Activated CD4-positive, CD25-positive, alpha-beta regulatory T cell treated with anti-CD3 and anti-CD28 coated beads, Interleukin-2, amount 50 U/mL, for 72 hours (primary cell): ENCODE results near the gene LDHAL6B.
"Not testable (repeated sequence)": the region's sequence is repeated elsewhere in the genome, so short reads cannot be mapped to it uniquely, and the experiment has no call there.

ENCODE experiments used
- DNase-seq: peaks from one replicate; pipeline ENCODE4 v3.0.0; 2021

The LDHAL6B gene

GRCh38 chr15:59206623-59207183 is at the start of gene LDHAL6B:
TSS of gene LDHAL6B (plus strand) at chr15:59206843. CDS start at chr15:59206941, 98 bp downstream.
- DNase-seq = no peak

DNA sequence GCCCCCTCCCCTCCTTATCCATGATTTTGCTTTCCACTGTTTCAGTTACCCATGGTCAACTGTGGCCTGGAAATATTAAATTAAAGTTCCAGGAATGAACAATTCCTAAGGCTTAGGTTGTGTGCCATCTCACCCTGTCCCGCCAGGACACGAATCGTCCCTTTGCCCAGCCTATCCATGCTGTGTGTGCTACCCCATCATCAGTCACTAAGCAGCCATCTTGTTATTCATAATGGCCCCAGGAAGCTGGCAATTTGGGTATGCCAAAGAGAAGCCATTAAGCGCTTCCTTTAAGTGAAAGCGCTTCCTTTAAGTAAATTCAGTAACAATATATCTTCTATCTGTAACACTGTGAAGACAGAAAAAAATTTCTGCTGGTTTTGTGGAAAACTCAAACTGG is 49.2 kb upstream of the LDHAL6B start:
- DNase-seq = no peak

- no peak for DNase-seq
These were observed 48.6 kb upstream of the LDHAL6B start for GRCh38 chr15:59157840-59158700.

DNA sequence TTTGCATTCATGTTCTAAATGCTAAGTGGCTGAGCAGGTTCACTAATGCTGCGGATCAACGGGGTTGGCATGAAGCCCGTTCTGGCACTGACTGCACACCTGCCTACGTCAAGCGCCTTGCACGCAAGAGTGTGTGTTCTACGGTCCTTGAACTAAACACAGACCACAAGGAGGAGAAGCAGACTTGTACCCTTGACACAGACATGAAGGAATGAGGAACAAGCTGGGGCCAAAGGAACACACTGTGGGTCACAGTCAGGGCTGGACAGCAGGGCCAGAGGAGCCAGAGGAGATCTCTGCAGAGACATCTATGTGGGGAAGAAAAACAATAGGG is 48.0 kb upstream of the LDHAL6B start:
- DNase-seq = no peak

DNA sequence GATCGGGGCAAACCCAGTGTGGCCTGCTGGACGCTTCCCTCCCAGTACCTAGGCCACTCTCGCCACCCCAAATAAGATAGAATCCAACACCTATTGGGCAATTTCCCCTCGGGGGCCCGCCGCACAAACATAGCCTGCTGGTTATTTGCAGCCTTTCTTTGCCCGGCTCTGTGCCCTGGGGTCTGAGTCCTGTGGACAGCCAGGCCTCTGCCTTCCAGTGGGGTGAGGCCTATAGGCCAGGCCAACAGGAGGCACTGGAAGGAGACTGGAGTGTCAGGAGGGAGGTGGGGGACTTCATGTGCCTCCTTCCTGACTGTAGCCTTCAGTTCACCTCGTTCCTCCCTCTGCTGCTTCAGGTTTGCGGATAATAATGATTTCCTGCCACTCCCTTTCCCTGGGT is 47.4 kb upstream of the LDHAL6B start:
- DNase-seq = no peak

DNA sequence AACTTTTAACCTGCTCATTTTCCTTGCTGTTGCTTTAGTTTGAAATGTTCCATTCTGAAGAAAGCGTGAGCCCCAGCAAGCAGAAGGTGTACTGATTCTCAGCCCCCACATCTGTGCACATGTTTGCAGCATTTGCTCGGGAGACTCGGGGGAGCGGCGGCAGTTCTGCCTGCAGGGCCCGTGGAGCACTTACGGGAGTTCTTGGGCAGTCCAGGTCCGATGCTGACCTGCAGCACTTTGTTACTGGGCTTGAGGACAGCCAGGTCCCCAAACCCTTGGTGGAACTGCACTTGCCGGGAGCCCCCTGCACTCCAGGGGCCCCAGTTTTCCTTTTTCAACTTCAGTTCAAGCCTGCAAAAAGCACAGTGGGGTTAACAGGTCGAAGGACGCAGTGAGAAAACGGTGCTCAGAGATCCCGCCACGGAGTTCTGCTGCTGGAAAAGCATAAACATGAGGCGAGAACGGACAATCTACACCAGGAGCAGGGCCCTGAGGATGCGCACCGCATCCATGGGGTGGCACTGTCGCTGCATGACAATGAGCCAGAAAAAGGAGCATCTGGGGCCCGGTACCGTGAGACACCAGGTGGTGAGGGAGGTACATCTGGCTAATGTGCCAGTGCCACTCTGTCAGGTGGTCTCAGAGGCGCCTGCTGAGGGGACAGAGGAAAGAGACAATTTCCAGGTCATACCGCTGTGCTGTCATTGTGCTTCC is 45.6 kb upstream of the LDHAL6B start:
- DNase-seq = no peak

GRCh38 chr15:59162080-59162479 is 44.6 kb upstream of the LDHAL6B start:
- not testable (repeated sequence) for DNase-seq

GRCh38 chr15:59165726-59166125 is 40.9 kb upstream of the LDHAL6B start:
- DNase-seq = no peak

- DNase-seq = no peak
These were observed 40.5 kb upstream of the LDHAL6B start for GRCh38 chr15:59166166-59166565.

GRCh38 chr15:59166601-59167265 is 39.9 kb upstream of the LDHAL6B start:
- no peak for DNase-seq

DNA sequence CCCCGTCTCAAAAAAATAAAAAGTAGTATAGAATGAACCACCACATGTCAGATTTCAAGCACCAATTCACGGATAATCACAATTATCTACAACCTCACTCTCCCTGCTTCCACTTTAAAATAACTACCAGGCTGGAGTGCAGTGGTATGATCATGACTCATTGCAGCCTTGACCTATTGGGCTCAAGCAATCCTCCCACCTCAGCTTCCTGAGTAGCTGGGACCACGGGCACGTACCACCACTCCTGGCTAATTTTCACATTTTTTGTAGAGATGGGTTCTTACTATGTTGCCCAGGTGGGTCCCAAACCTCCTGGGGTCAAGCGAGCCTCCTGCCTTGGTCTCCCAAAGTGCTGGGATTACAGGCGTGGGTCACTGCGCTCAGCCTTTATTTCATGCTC is 38.1 kb upstream of the LDHAL6B start:
- no peak for DNase-seq

- DNase-seq = no peak
These were observed 37.4 kb upstream of the LDHAL6B start for GRCh38 chr15:59169251-59169708.

GRCh38 chr15:59170295-59171066 is 36.2 kb upstream of the LDHAL6B start:
- no peak for DNase-seq

DNA sequence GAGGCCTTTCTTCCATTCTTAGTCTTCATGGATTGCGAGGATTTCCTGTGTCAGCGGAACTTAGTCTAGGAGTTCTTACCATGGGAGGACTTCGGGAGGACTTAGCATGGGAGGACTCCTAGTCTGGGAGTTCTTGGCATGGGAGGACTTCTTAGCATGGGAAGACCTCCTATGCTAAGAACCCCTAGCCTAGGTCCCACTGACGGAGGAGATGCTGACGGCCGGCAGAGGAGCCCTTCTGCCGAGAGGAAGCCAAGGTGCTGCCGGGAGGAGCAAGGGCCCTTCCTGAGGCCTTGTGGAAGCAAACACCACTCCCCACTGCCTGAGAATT is 35.6 kb upstream of the LDHAL6B start:
- no peak for DNase-seq

DNA sequence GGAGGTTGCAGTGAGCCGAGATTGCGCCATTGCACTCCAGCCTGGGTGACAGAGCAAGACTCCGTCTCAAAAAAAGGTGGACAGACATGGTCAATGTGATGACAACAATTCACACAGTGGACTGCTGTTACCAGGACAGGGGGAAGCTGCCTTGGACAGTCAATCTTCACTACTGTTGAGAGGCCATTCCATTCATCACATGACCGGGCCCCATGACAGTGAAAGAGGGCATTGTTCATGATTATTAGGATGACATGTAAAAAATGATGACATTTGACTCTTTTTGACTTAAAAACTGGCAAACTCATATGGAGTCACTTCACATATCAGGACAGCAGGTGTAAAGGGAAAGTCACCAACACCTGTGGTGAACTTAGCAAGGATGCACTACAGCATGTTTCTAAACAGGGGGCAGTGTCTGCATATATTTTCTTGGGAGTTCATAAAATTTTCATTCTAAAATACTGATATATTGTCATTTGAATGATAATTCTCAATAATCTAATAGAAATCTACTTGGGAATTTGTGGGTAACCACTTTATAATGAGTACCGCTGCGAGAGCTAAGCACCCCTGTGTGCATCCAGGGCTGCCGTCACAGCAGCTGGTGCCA is 34.2 kb upstream of the LDHAL6B start:
- DNase-seq = no peak

DNA sequence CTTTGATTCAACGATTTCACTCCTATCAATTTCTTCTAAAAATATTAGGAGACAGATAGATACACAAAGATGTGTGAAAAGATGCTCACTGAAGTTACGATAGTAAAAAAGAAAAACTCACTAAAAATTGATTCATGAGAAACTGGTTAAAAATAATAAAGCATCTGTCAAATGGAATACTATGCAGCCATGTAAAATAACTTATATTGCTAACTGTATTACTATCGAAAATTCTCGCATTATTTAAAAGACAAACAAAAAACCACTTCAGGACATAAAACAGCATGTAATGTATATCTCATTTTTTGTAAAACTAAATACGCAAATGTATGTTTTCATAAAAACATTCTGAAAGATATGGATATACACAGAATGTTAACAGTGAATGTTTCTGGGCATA is 33.4 kb upstream of the LDHAL6B start:
- no peak for DNase-seq

DNA sequence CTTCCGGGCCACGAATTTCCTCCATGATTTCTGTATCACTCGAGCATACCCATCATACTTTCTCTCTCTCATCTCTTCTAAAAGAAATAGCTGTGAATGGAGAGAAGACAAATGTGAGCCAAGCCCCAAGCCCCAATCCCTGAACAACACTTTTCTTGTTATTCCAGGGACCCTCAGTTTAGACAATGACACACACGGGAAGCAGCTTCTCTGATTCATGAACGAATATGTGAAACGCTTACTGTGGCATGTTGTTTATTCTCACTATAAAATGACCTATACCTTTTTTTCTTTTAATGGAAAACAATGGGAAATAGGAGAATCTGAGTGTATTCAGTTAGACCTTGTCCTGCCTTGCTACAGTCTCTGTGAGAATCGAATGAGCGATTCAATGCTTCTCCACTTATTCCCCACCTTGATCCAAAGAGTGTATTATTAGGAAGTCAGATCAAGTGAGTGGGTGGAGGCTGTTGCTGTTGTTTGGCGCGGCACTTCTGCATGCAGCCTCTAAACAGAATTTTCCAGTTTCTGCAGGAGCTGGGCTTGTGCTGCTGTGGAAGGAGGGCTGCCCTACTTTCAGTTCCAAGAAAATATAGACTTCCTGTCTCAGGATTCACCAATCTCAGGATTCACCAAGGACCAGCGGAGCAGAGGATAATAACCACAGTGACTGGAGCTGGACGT is 32.4 kb upstream of the LDHAL6B start:
- DNase-seq = no peak

DNA sequence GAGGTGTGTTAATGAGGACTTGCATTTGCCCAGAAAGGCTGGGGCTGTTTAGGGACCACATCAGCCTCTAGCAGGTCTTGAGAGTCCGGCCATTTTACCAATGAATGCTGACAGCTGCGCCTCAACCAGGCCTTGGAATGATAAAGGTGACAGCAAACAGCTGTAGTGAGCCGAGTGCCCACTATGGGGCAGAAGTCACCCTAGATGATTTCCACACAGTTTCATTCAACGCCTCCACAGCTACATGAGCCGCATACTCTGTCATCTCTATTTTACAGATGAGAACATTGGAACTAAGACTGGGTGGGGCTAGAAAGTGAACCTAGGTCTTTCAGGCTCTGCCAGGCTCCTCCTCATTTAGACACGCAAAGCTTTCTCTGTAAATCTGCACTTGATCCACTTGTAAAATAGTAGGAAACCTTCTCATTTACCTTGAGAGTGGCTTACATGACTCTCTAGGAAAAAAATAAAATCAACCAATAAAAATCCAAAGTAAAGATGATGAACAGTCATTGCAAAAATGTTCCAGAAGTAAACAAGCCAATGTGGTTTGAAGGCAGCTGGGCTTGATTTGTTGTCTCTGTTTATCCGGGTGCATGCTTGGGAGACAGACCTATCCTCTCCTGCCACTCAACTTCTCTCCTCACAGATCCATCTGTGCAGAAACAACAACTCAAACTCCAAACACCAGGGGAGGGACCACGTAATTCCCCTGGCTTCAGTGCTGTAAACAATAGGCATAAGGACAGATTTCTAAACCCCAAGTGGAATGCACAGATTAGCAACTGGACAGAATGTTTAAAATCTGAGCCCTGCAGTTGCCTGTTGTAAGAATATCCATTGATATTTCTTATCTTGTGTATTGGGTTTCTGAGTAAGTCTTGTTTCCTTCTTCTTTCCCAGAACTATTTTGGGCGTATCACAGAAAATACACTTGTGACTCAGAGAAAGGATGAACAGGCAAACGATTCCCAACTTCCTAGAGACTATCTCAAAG is 31.5 kb upstream of the LDHAL6B start:
- peak; percentile 33 for DNase-seq

DNA sequence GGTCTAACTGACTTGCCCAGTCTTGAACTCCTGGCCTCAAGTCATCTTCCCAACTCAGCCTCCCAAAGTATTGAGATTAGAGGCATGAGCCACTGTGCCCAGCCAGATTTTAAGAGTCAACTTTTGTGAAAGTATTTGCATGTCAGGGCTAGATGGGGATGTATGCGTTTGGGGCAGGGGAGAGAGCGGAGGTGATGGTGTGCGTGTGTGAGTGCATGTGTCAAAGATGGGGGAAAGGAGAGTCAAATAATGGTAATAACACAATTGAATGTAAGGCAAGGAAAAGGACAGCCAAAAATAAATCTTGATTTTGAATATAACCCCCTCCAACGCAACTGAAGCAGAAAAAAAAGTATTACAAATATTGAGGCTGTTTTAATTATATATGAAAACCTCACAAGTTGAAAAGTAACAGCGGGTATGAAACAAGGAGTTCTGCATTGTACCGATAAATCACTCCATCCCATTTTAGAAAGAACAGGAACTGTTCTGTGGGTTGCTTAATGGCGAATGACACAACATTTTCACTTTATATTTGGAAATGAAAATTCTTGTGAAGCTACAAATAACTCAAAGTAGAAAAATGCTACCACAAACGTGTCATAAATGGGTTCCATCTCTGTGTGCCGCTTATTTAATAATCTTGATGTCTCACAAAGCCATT is 29.9 kb upstream of the LDHAL6B start:
- no peak for DNase-seq

- DNase-seq = no peak
These were observed 29.4 kb upstream of the LDHAL6B start for GRCh38 chr15:59177317-59177660.
